Measurements from ENCODE around the gene TGFBI.

DNA sequence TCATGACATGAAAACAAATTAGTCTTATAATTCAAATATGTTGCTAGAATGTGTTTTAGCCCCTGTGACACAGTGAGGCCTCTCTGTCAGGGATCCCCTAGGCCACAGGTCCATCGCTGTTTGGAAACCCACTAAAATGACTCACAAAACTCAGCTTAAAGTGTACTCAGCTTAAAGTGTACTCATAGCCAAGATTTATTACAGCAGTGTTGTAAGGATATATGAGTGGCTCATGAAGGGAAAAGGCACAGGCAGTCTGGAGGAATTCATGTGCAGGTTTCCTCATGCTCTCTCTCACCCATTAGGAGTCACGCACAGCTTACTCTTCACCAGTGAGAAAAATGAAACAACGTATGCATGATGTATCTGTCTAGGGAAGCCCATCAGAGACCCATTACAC, 24.4 kb upstream of the TGFBI start:
- no peak for TF ChIP-seq CTCF (IDR thresholded peaks at IDR 0.05; ENCODE audit: low read depth, low read length)
- TF ChIP-seq EZH2phosphoT487 (IDR thresholded peaks at IDR 0.05; ENCODE audit: low read depth): no peak
